SW 1271 (cell line): ENCODE measurements around the gene MTUS2.

Experiments used
- DNase-seq, 2 experiments: peaks; one replicate each; lab custom pipeline; 2025; lab: John Stamatoyannopoulos, UW

Gene MTUS2

DNA sequence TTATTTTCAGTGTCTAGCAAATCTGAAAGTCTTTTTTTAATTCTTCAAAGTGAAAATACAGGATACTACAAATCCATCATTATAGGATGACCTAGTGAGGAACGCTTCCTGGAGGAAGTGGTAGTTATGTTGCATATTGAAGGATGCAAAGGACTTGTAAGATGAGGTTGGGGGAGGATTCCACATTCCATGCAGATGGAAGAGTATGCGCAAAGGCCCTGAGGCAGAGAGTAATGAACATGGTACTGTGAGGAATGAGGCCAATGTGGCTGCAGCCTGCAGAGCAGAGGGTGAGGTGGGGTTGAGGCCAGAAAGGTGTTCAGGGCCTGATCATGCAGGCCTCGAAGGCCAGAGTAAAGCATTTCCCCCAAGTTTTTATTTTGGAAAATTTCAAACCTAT lies 202.8 kb downstream of the MTUS2 start:
- no peak for DNase-seq

DNA sequence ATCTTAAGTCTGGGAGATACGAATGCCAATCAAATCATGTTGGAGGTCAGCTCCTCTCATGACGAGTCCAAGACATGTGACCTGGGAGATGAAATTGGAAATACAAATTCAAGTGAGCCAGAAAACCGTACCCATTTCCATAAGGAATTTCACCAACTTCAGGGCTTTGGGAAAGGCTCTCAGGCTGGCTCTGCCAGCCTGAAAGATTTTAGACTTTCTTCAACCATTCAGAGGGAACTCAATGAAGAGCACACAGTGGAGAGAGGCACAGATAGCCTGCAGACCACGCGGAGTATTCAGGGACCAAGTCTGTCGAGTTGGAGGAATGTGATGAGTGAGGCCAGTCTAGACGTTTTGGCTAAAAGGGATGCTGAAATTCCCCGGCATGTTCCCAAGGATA lies 204.6 kb downstream of the MTUS2 start:
- DNase-seq = no peak

DNA sequence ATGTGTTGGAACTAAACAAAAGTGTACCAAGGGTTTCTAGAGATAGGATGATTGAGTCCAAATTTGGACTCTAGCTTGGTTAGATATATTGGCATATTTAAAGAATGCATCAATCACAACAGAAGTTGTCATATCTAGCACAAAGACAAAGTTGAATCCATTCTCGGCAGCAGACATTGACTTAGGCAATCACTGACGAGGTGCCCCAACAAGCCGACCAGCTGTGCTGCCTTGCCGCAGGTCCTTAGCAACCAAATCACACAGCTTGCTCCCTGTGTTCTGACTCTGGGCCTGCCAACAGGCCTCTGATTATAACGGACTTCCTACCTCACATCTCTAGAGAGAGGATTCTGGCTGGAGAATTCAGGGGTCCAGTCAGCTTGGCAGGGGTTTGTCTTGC lies 208.7 kb downstream of the MTUS2 start:
- DNase-seq = no peak

DNA sequence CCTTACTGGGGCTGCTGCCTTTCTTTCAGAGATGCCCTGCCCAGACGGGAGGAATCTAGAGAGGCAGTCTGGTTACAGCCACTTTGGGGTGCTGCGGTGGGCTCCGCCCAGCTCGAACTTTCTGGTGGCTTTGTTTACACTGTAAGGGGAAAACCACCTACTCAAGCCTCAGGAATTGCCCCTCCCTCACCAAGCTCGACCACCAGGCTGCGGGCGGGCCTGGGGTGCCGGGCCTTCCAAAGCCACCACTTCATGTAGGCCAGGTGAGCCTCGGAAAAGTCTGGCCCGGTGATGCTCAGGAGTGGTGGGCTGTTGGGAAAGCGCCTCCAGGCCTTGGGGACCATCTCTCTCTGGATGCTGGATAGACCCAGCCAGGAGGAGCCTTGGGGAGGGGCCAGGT lies 218.6 kb downstream of the MTUS2 start:
- no peak for DNase-seq

DNA sequence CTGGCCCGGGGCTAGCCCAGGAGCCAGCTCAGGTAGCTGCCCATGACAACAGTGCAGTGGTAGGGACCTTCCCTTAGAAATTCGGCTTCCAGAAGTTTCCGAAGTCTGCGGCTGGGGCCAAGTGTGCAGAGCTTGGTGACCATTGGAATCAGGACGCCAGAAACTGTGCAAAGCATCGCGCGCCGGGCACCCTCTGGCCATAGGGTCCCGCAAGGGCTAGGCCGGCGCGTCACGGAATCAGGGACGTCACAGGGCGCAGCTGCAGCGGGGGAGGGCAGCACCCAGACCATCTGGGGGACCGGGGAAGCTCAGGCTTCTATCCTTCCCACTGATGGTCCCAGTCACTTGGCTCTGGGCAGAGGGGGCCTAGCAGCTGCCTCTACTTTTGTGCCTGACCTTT lies 219.1 kb downstream of the MTUS2 start:
- DNase-seq = no peak

DNA sequence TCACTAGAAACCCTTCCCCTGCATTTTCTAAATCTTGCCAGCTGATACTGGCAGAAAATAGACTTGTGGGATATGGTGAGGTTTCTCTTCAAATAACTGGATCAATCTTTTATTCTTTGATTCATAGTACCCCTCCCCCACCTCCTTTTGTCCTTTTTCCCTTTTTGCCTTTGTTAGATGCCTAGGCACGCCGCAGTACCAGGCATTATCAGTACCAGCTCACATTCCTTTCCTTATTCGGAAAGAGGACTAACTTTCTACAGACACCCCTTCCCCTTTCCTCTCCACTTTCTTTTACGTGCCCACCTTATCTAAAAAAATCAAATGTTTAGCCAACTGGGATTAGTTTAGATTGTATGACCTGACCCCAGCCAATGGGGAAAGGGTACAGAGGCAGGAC lies 226.4 kb downstream of the MTUS2 start:
- DNase-seq = no peak

DNA sequence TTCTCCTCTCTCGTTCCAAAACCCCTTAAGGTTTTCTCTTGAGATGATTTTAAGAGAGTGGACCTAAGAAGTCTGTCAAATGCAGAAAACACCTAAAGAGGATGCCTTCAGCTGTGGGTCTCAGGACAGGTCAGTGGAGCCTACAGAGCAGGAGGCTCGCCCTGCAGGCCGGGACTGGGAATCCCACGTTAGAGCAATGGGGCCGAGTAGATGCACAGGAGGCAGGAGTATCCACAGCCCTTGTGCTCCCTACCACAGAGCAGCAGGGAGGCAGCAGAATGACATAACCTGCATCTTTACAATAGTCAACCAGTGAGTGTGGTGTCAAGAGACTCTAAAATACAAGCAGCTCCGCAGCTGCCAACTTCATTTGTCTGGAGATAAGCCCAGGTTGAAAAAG lies 229.4 kb downstream of the MTUS2 start:
- no peak for DNase-seq

DNA sequence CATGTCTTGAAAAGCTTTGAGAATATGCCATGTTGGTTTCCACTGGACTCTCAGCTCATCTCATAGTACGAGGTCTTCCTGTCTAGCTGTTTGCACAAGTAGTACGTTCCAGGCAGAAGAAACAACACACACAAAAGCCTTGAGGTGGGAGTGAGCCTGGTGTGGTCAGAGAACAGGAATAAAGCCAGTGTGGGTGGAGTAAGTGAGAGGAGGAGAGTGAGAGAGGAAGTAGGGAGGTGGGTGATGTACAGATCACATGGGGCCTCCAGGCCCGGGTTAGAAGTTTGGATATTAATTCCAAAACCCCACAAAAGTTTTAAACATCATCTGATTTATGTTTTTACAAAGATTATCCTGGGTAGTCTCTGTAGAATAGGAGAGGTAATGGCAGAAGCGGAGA lies 230.6 kb downstream of the MTUS2 start:
- DNase-seq = no peak

DNA sequence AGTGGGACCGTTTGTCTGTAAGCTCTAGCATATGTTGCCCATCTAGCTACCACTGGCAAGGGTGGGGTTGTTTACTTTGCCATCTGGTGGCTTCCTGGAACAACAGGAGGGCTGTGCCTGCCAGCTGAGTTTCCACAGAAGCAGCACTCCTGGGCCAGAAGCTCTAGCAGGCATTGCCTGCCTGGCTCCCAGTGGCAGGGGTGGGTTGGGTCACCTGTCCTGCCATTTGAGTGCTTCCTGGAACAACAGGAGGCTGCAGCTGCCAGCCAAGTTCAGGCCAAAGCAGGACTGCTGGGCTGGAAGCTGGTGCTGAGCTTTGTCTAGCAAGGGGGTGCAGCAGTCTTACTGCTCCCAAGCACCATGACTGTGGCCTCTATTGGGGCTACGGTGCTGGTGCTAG lies 239.7 kb downstream of the MTUS2 start:
- no peak for DNase-seq

DNA sequence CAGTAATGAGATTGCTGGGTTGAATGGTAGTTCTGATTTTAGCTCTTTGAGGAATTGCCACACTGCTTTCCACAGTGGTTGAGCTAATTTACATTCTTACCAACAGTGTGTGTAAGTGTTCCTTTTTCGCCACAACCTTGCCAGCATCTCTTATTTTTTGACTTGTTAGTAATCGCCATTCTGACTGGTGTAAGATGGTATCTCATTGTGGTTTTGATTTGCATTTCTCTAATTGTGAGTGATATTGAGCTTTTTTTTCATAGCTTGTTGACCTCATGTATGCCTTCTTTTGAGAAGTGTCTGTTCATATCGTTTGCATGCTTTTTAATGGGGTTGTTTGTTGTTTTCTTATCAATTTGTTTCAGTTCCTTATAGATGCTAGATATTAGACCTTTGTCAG lies 245.0 kb downstream of the MTUS2 start:
- no peak for DNase-seq

DNA sequence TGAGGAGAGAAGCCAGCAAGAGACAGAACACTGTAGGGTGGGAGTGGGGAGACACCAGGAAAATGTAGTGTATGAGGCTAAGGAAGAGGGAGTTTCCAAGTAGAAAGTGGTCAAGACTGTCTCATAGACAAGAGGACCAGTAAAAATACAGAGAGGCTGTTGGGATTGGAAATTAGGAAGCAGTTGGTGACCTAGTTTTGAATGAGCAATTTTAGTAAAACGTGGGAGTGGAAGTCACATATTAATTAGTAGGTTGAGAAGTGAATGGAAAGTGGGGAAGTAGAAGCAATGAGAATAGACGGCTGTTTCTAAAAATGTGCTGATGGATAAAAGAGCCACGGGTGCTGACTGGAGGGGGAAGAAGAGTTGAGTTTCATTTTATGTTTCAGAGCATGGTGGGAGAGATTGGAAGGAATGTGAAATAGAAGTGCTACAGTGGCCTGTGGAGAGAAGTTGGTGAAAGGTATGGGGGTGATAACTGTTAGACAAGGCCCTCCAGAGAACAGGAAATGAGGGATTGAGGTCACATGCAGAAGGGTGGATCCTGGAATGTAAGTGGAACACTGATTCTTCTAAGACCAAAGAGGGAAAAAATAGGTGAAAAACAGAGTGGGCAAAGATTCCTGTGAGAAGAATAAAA lies 247.3 kb downstream of the MTUS2 start:
- DNase-seq = no peak

DNA sequence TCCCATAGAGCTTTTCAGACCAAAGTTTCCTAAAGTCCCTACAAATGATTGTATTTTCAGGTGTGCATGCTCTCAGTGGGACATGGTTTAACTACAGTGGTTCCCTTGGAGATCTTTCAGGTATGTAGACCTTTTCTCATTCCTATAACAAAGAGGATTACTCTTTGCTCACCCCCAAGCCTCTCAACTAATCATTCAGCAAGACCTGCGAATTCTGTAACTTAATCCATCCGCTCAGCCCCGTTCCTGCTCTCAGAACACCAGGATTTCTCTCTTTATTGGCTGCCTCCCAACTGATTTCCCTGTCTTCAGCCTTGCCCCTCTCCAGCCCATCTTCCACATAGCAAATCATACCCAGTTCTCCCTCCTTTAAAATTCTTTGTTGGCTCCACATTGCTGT lies 253.6 kb downstream of the MTUS2 start:
- DNase-seq = no peak

DNA sequence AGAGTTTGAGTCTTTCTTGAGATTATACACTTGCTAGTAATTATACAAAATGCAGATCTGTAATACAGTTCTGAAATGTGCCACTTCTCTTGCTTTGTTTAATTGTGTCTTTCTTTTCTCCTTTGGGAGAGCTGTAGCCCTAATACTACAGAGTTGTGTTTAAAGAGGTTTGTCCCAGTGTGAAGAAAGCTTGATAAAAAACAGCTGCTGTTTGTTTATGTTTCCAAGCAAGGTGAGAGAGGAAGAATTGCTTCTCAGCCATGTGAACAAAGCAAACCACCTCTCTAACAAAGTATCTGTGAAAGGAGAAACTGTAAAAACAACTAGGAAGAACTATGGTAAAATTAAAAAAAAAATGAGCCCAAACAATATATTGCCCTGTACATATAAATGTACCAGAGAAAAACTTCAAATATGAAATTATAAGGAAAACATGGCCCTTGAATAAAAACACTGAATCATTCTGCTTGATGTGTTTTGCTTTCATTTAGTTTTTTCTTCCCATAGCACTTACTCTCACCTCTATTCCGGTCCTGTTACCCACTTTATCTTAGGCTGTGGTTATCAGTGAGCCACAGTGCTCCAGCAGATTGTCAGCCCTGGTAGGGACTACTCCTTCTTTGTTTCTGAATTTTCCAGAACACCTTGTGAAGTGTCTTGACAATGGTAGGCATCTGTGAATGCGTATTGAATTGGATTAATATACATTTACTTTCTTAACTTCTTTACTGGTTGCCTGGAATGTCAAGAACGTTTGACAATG lies 257.1 kb downstream of the MTUS2 start:
- no peak for DNase-seq

DNA sequence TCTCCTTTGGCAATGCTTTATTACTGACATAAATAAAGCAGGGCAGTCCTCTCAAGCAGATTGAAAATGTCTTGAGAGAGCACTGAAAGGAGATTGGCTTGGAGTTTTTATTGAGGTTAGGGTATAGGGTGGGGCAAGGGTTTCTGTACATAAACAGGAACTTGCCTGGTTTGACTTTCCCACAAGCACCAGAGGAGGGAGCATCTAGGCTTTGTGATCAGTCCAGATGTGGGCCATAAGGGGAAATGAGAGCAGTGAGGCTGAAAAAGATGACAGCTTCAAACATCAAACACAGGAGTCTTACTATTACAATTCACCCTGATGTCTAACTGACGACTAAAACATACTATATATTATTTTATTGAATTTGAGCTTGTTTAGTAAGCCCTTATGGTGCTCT lies 260.9 kb downstream of the MTUS2 start:
- no peak for DNase-seq

DNA sequence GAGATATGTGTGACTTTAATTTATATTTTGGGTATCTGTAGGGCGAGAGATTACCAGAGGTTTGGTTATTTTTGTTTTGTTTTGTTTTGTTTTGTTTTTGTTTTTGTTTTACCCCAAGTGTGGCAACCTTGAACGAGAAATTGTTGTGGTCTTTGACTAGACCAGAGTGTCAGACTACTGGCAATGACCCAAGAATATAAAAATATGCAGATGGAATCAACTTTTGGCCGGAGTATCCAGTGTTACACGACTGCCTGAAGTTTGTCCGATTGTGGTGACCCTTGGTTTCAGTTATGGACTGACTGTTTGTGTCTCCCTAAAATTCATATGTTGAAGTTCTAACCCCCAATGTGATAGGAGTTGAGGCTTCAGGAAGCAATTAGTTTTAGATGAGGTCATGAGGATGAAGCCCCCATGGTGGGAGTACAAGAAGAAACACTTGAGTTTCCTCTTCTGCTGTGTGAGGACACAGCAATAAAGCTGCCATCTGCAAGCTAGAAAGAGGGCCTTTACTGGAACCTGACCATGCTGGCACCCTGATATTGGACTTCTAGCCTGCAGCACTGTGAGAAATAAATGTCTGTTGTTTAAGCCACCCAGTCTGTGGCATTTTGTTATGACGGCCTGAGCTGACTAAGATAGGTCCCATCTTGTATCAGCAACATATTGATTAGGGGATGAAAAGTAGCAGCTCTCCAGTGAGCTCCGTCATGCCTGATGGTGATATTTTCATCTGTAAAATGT lies 261.7 kb downstream of the MTUS2 start:
- DNase-seq = no peak

DNA sequence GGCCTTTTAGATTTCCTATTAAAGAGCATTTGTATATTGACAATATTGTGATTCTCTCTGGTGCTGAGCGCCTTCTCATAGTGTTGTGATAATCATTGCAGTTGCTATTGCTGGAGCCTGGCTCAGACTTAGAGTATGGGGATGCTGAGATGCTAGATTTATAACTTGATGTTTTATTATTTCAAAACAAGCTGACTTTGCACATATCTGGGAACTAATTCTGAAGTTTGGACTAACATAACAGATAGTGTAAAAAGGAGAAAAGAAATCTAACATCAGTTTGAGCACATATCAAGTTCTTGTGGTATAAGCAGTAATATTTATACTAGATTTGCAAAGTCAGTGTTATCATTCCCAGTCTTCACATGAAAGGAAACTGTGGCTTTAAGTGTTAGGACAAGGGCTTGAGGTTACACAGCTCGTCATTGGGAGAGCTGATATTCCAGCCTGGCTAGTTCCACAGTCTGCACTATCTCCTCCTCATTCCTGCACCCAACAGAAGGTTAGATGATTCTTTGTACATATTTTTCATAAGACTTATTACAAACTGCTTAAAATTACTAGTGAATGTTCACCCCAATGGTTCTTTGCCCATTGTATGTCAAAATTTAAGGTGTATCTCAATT lies 279.8 kb downstream of the MTUS2 start:
- DNase-seq = no peak

DNA sequence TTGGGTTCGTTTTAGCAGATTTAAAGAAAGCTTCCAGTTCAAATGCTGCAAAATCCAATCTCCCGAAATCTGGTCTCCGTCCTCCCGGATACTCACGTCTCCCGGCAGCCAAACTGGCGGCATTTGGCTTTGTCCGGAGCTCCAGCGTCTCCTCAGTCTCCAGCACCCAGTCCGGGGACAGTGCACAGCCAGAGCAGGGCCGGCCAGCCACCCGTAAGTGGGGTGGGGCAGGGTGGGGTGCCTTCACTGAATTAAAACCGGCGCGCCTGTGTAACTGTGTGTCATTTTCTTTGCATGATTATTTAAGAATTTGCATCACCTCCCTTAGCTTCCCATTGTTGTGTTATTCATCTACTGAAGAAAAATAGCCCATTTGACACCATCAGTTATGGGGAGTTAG lies 280.6 kb downstream of the MTUS2 start:
- no peak for DNase-seq

DNA sequence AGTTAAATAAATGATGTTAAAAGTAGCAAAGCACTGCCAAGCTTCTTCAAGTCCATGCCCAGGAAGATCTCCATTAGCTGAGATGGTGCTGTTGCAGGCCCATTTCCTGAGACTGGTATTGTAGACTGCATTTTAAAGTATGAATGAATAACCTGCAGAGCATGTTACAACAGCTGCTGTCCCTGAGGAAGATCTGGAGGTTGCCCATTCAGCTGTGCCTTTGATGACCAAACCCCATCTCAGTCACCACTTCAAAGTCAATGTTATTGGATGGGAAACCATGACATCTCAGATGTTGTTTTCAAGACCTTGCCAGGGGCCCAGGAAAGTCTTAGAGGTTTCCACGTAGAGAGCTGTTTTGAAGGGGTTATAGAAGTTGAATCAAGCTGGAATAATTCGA lies 281.3 kb downstream of the MTUS2 start:
- DNase-seq = no peak

DNA sequence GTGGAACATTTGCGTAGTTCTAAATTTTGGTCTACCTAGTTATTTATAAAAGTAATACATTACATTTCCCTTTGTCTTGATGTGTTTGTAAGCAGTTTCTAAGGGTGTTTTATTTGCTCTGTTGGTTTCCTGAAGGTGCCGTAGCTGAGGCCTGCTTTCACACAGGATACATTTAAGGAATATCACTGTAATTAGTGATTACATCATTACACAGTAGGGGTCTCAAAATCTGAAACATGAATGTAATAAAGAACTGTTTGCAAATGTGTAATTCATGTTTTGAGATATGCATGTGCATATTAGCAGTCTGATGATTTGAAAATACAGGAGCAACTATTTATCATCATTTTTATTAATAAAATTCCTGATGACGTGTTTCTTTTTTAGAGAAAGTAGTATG lies 281.8 kb downstream of the MTUS2 start:
- DNase-seq = no peak

DNA sequence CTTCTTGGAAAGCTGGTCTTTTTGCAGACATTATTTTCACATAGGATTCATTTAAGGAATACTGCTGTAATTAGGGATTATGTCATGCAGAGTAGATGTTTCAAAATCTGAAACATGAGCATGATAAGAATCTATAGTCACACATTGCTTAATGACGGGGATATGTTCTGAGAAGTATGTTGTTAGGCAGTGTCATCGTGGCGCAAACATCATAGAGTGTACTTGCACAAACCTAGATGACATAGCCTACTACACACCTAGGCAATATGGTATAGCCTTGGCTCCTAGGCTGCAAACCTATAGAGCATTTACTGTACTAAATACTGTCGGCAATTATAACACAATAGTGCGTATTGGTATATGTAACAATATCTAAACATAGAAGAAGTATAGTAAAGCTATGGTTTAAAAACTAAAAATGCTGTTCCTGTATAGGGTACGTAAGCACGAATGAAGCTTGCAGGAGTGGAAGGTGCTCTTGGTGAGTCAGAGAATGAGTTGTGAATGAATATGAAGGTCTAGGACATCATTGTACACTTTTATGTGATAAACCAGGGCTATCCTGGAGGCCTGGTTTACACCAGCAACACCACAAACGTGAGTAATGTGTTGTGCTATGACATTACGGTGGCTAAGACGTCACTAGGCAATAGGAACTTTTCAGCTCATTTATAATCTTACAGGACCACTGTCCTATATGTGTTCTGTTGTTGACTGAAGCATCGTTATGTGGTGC lies 283.1 kb downstream of the MTUS2 start:
- no peak for DNase-seq

DNA sequence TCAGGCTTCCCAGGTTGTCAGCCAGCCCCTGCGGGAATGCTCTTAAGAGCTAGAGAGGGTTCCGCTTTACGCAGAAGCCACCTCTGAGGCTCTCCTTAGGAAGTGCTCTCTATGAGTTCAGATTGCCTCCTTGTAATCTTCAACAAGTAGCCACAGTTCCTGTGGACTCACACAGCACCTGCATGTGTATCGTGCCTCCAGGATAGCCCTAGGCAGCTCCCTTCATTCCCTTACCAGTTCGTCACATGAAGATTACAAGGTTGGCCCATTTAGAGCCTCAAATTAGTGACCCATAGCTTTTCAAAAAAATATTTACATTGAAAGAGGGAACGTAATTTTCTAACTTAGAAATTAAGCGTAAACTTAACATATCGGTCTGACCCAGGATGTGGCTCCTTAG lies 284.3 kb downstream of the MTUS2 start:
- no peak for DNase-seq

DNA sequence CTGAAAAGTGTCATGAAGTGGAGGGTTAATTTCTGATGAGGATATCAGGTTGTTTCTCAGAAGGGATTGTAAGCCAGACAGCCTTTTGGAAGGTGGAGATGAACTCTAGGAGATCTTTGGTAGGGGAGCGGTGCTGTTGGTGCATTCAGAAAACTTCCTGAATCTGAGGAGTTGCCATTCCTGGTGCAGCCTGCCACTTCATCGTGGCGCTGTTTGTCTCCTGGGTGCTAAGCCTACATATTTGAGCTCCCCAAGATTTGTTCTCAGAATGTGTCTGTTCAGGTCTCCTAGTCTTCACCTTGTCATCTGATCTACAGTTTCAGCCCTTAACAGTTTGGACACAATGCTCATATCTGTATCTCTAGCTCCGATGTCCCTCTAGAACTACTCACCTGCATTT lies 285.6 kb downstream of the MTUS2 start:
- no peak for DNase-seq
